Heart left ventricle (tissue), 16 donors: ENCODE results near the gene GNB1. TPM values are rescaled to one million over a fixed set of nuclear protein-coding genes. Genes with fewer than 3 reads are reported as not detected.

Experiments used
- ATAC-seq, 4 donors: fragments of 200-7000 bp; cut with Tn5 transposase; one replicate each; pipeline ENCODE4 v1.9.1; 2020 to 2022; ENCODE audit warnings: moderate library complexity in 4 of 4, mild to moderate bottlenecking in 3 of 4, moderate number of reproducible peaks in 1 of 4
- DNase-seq, 5 donors: peaks; one replicate each; pipeline ENCODE4 v3.0.0-alpha.2; 2020
- H3K27ac ChIP-seq, 12 donors: fragments of 200-600 bp; sonication (generic) in 4 of 12; one replicate each; pipeline versions ENCODE4 v1.5.0 to v1.8.0; 2016 to 2022; ENCODE audit warnings: mild to moderate bottlenecking in 2 of 12
- H3K27me3 ChIP-seq, 9 donors: fragments of 200-600 bp; sonication (generic) in 2 of 9; one replicate each; pipeline versions ENCODE4 v1.5.1 to v1.8.0; 2016 to 2022; ENCODE audit warnings: mild to moderate bottlenecking in 3 of 9
- H3K36me3 ChIP-seq, 9 donors: fragments of 200-600 bp; sonication (generic) in 2 of 9; one replicate each; pipeline versions ENCODE4 v1.5.0 to v1.8.0; 2018 to 2022; ENCODE audit warnings: mild to moderate bottlenecking in 2 of 9
- H3K4me1 ChIP-seq, 12 donors: fragments of 200-600 bp; sonication (generic) in 4 of 12; one replicate each; pipeline versions ENCODE4 v1.5.0 to v1.8.0; 2016 to 2022; ENCODE audit warnings: mild to moderate bottlenecking in 3 of 12
- H3K4me3 ChIP-seq, 12 donors: fragments of 200-600 bp; sonication (generic) in 4 of 12; one replicate each; pipeline versions ENCODE4 v1.5.0 to v1.8.0; 2017 to 2022; ENCODE audit warnings: mild to moderate bottlenecking in 9 of 12, moderate library complexity in 4 of 12
- H3K9me3 ChIP-seq, 12 donors: fragments of 200-600 bp; sonication (generic) in 4 of 12; one replicate each; pipeline versions ENCODE4 v1.5.0 to v1.8.0; 2016 to 2022; ENCODE audit warnings: mild to moderate bottlenecking in 1 of 12
- CTCF ChIP-seq, 12 donors: fragments of 200-600 bp; sonication (generic) in 4 of 12; IDR thresholded peaks; one replicate each; pipeline versions ENCODE4 v1.5.0 to v1.8.0; 2018 to 2022; ENCODE audit warnings: antibody characterized with exemption in 12 of 12, mild to moderate bottlenecking in 5 of 12
- POLR2A ChIP-seq, 2 donors: fragments of 450-650 bp; IDR thresholded peaks; one replicate each; pipeline ENCODE4 v1.6.1; 2017; ENCODE audit warnings: antibody characterized with exemption in 2 of 2, mild to moderate bottlenecking in 2 of 2, moderate library complexity in 2 of 2
- WGBS, 4 donors: extraction: QIAGEN DNeasy Blood & Tissue Kit in 2 of 4; methylation state at CpG; one replicate each; pipeline versions ENCODE4 v1.1.5 to v1.1.7; 2013 to 2018; 5-methylcytosine and 5-hydroxymethylcytosine counted together
- intact Hi-C, 10 donors: fragments of 100-400 bp; cut with DNase I; formaldehyde crosslinking; loops; one replicate each; pipeline versions ENCODE4 v1.11.1 to v1.14.2; 2022
- long read RNA-seq, 3 donors: library from polyadenylated mRNA; unstranded; transcript quantifications; one replicate each; pipeline ENCODE4 v2.0.0, GENCODE V29; 2020 to 2021
- polyA plus RNA-seq, 2 donors: library from polyadenylated mRNA; stranded (reverse); fragments of 200-250 nt; gene quantifications; one replicate each; pipeline ENCODE4 v1.2.3, GENCODE V29; 2013
- total RNA-seq, 9 donors: library from RNA; depleted of rRNA in 2 of 9; stranded (reverse); fragments of >200 nt in 2 of 9; fragmentation: NEBNext Ultra II Directional in 3 of 9; extraction: Animal tissue kit (Norgen Biotek cat#: 25700) in 3 of 9; gene quantifications; one replicate each; pipeline versions ENCODE4 v1.1.0 to v1.2.4, GENCODE V29; 2016 to 2023
- donor health status: ischemic (EF 13 %, LVEDD 7.1; RV severe dilation, severe dysfunction).
- donor health status: healthy with polysubstance abuse.
- donor health status: DM: no; HTN: yes; CAD: no.
- donor health status: DM: no; HTN: no; CAD: no.
- donor health status: ischemic (EF 25% LVEDD 6.9; RV normal size, moderate dysfunction).
- donor health status: ischemic (EF 25% LVEDD 5.7; RV mildly dilated, moderate dysfunction).
- donor health status: healthy.
- donor health status: DM: yes; HTN: yes; CAD: no.
- donor health status: ischemic (EF 35%, LVEDD 5.7; RV mildly dilated, moderate dysfunction).
- donor health status: nonischemic (EF 11% LVEDD 7.7; RV severe dilation, severe dysfunction).
- donor health status: DM: yes; HTN: yes; CAD: no.
- donor health status: PGD.
- donor health status: ischemic (EF 29% LVEDD 5.4; RV normal size, mild dysfunction).
- donor health status: nonischemic (EF 23%, LVEDD 6.1; RV moderate dilation, normal function).

Gene GNB1
- total RNA-seq (100 to 1,000 TPM in 7 of 9 donors, 10 to 100 TPM in 2; 83.8 to 275 (median 172) TPM), polyA plus RNA-seq (100 to 1,000 TPM in 1 of 2 donors, 10 to 100 TPM in 1; 52.9 to 181 TPM)
- long read RNA-seq, donor 1, transcript GNB1-209 (11 exons, 3,145 nt): minor isoform, 11 of 296 reads
- long read RNA-seq, donor 1, transcript GNB1-201 (12 exons, 3,132 nt): major isoform, 206 of 296 reads
- long read RNA-seq, donor 1, partial matches to known transcripts: 38 of 296 reads
- long read RNA-seq, donor 1, other reads (novel, unspliced or antisense): 40 of 296 reads
- long read RNA-seq, donor 2, partial matches to known transcripts: 30 of 41 reads
- long read RNA-seq, donor 2, other reads (novel, unspliced or antisense): 8 of 41 reads
- long read RNA-seq, donor 3, transcript GNB1-209 (11 exons, 3,145 nt): minor isoform, 36 of 434 reads
- long read RNA-seq, donor 3, transcript GNB1-201 (12 exons, 3,132 nt): major isoform, 302 of 434 reads
- long read RNA-seq, donor 3, partial matches to known transcripts: 39 of 434 reads
- long read RNA-seq, donor 3, other reads (novel, unspliced or antisense): 56 of 434 reads

GRCh38 chr1:1890506-1891348 is at the start of gene GNB1:
TSS of gene GNB1 (minus strand) at chr1:1891087. CDS start at chr1:1825453, 65,634 bp downstream.
- DNase-seq: peak; percentile 89 to 95 (median 90)
- 0 to 1% (median 1%) methylated on average over 14 to 137 of the region's 137 CpGs; no CpG with 5 or more reads in 1 of the 4 donors for WGBS, 4 donors
- Histone ChIP-seq H3K9me3 (no peaks in the 10 kb centered on the region), H3K27me3 (peaks cover 0 to 4% (median 0%) of the 10 kb centered on the region in 9 donors), H3K36me3 (no peaks in the 10 kb centered on the region), H3K4me1 (peaks cover 0 to 74% (median 58%) of the 10 kb centered on the region in 12 donors), H3K4me3 (peak within 1 kb of the TSS; percentile 87 to 100 (median 96)), H3K27ac (peak within 1 kb of the TSS; percentile 90 to 98 (median 96))
- TF ChIP-seq CTCF (IDR thresholded peaks at IDR 0.05): no peak
- peak in 1 of 2 donors; percentile 68 for TF ChIP-seq POLR2A (IDR thresholded peaks at IDR 0.05)
- peak; percentile 48 to 87 (median 86) for ATAC-seq
- intact Hi-C loops: loop anchor here in 9 of 10 donors (2.0 to 10.0 kb wide), 7 partner anchors 32 to 116 kb away; partner anchors contain the start of gene NADK (in 3 of the 9)

- no peak overlapping the region for H3K27ac ChIP-seq
- no peak overlapping the region for H3K4me3 ChIP-seq
- H3K36me3 ChIP-seq: no peaks in the 10 kb centered on the region
- intact Hi-C loops: loop anchor here in 9 of 10 donors (2.0 to 10.0 kb wide), 4 partner anchors 102 to 235 kb away; no protein-coding TSS in a partner anchor
- DNase-seq (peak in 1 of 5 donors; percentile 62), ATAC-seq (no peak)
- peaks cover 0 to 8% (median 3%) of the 10 kb centered on the region in 12 donors for H3K4me1 ChIP-seq
- H3K27me3 ChIP-seq: peaks cover 0 to 17% (median 0%) of the 10 kb centered on the region in 9 donors
- 80 to 88% (median 85%) methylated on average over 7 to 12 of the region's 12 CpGs for WGBS, 4 donors
- TF ChIP-seq CTCF (IDR thresholded peaks at IDR 0.05) (no peak), POLR2A (IDR thresholded peaks at IDR 0.05) (no peak)
- no peaks in the 10 kb centered on the region for H3K9me3 ChIP-seq
Measured at GRCh38 chr1:1940123-1940425, 49.2 kb upstream of the GNB1 start.

GRCh38 chr1:1939296-1940122 is 48.6 kb upstream of the GNB1 start:
- 82 to 90% (median 88%) methylated on average over 24 to 28 of the region's 28 CpGs for WGBS, 4 donors
- intact Hi-C loops: loop anchor here in 9 of 10 donors (2.0 to 10.0 kb wide), 4 partner anchors 103 to 235 kb away; no protein-coding TSS in a partner anchor
- H3K27me3 ChIP-seq: peaks cover 0 to 17% (median 0%) of the 10 kb centered on the region in 9 donors

More at GRCh38 chr1:1939296-1940122, 48.6 kb upstream of the GNB1 start:
- no peaks in the 10 kb centered on the region for H3K36me3 ChIP-seq
- DNase-seq (peak in 1 of 5 donors; percentile 39), ATAC-seq (no peak)
- TF ChIP-seq CTCF (IDR thresholded peaks at IDR 0.05) (no peak), POLR2A (IDR thresholded peaks at IDR 0.05) (no peak)
- no peaks in the 10 kb centered on the region for H3K9me3 ChIP-seq
- H3K4me1 ChIP-seq: peaks cover 0 to 8% (median 3%) of the 10 kb centered on the region in 12 donors
- H3K27ac ChIP-seq: no peak overlapping the region
- no peak overlapping the region for H3K4me3 ChIP-seq
